ENCODE results near the gene NDEL1.

The NDEL1 gene

DNA sequence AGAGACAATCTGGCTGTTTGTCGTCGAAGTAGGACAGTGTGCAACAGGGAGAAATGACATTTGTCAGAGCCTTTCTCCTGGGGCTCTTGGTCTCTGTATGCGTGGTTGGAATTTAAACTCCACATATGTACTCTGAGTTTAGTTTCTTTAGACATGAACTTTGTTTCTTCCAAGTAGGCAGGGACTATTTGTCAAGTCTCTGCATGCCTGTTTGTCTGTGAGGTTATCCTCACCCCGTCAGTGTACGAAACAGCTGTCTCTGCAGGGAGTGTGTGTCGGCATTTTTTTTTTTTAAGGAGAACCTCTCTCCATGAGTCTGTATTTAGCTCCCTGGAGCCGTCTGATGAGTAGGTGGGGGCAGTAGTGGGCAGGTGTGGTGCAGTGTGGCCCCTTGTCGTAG is 29.7 kb downstream of the NDEL1 start:
- TF ChIP-seq ZFX (IDR thresholded peaks at IDR 0.05; ENCODE audit: borderline replicate concordance) = no peak
- TF ChIP-seq, protein P1, sequence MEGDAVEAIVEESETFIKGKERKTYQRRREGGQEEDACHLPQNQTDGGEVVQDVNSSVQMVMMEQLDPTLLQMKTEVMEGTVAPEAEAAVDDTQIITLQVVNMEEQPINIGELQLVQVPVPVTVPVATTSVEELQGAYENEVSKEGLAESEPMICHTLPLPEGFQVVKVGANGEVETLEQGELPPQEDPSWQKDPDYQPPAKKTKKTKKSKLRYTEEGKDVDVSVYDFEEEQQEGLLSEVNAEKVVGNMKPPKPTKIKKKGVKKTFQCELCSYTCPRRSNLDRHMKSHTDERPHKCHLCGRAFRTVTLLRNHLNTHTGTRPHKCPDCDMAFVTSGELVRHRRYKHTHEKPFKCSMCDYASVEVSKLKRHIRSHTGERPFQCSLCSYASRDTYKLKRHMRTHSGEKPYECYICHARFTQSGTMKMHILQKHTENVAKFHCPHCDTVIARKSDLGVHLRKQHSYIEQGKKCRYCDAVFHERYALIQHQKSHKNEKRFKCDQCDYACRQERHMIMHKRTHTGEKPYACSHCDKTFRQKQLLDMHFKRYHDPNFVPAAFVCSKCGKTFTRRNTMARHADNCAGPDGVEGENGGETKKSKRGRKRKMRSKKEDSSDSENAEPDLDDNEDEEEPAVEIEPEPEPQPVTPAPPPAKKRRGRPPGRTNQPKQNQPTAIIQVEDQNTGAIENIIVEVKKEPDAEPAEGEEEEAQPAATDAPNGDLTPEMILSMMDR (IDR thresholded peaks at IDR 0.05) = no peak
- H3K27ac ChIP-seq = no peak overlapping the region

DNA sequence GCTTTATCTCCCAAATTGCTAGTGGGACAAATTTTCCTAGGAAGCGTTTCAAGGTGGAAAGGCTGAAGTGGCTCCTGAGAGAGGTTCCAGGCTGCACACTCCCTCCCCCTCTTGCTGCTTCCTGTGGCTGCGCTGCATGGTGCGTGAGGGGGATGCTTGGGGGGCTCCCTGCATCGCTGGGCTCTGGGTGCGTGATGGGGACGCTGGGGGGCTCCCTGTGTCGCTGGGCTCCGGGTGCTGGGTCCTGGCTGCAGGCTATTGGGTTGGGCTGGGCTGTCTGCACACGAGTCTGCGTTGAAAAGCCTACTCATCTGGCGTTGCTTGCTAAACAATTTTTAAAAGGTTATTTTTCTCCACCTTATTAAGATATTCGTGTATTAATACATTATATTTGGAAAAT is 30.1 kb downstream of the NDEL1 start:
- H3K27ac ChIP-seq = no peak overlapping the region
- TF ChIP-seq, protein P1 (IDR thresholded peaks at IDR 0.05) = no peak
- TF ChIP-seq ZFX (IDR thresholded peaks at IDR 0.05; ENCODE audit: borderline replicate concordance) = no peak

DNA sequence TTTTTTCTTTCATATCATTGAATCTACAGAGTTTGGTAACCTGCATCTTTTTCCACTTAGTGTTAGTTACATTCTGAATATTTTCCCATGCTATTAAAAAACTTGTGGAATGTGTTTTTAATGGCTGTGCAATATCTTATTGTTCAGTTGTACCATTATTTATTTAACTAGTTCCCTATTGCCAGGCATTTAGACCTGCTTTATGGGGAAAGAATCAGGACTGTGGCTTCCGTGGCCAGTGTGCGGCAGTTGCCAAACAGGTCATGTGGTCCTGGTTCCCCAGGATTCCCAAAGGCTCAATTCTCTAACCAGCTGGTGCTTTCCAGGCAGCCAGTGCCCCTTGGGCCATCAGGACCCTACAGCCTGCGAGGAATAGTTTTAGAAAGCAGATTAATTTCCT is 30.8 kb downstream of the NDEL1 start:
- H3K27ac ChIP-seq = no peak overlapping the region
- TF ChIP-seq ZFX (IDR thresholded peaks at IDR 0.05; ENCODE audit: borderline replicate concordance) = no peak
- TF ChIP-seq, protein P1 (IDR thresholded peaks at IDR 0.05) = no peak

DNA sequence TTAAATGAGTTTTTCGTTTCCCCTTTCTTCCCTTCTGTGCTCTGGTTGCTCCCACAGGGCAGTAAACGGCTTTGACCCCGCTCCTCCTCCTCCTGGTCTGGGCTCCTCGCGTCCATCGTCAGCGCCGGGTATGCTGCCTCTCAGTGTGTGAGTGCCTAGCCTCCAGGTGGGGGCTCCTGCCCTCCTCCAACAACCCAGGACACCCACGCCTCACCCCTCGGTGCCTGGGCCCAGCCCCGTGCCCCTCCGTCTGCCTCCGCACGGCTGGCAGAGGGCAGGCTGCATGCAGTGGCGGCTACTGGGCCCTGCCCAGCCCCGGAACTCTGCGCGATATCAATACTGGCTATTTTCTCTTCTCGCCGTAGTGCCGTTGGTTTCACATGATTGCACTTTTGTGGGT is 31.2 kb downstream of the NDEL1 start:
- no peak for TF ChIP-seq ZFX (IDR thresholded peaks at IDR 0.05; ENCODE audit: borderline replicate concordance)
- TF ChIP-seq, protein P1 (IDR thresholded peaks at IDR 0.05) = no peak
- H3K27ac ChIP-seq = no peak overlapping the region

DNA sequence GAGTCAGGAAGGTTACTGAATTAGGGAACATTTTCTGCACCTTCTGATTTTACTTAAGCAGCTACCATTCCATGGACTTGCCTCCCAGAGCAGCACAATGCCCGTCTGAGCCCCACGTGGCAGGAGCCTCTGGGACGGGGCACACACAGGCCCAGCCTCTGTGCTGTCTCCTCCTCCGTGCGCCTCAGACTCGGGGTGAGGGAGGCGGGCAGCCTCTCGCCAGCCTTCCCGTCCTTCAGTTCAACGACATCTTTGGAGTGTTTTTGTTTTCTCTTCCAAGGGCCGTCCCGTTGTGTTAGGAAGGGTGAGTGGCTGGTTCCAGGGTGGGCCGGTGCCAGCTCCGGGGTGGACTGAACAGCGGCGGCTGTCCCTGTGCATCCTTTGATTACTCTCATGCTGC is 31.8 kb downstream of the NDEL1 start:
- H3K27ac ChIP-seq = no peak overlapping the region
- no peak for TF ChIP-seq ZFX (IDR thresholded peaks at IDR 0.05; ENCODE audit: borderline replicate concordance)
- TF ChIP-seq, protein P1 (IDR thresholded peaks at IDR 0.05) = no peak

DNA sequence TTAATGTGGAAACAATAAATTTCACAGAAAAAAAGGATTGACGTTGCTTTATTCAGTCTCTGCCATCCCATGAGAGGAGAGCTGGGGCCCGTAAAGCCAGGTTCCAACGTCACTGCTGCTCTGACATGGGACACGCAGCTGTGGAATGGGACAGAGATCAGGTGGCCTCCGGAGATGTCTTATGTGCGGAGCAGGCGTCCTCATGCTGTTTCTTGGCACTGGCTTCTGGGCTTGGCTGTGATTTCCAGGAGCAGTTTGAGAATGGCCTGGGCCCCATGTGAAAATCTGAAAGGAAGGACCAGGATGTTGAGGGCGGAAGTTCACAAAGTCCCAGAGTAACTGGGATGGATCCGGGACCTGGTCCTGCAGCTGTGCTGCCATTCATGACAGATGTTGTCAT is 32.4 kb downstream of the NDEL1 start:
- TF ChIP-seq, protein P1 (IDR thresholded peaks at IDR 0.05) = no peak
- no peak for TF ChIP-seq ZFX (IDR thresholded peaks at IDR 0.05; ENCODE audit: borderline replicate concordance)
- no peak overlapping the region for H3K27ac ChIP-seq

DNA sequence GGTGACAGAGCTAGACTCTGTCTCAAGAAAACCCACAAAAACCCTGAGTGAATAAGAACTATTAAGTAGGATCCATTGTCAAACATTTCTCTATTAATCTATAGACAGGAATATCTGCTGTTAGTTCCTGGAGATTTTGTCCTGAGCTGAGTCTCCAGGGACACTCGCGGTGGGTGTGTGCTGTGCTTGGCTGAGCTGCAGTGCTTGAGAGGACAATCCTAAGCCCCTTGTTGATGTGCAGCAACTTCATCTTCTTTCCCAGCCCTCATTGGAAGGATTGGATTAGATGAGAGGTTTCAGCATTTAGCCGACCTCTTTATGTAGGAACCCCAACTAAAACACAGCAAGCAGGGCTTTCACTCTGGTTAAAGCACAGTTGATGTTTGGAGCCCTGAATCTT is 33.3 kb downstream of the NDEL1 start:
- no peak for TF ChIP-seq ZFX (IDR thresholded peaks at IDR 0.05; ENCODE audit: borderline replicate concordance)
- TF ChIP-seq, protein P1 (IDR thresholded peaks at IDR 0.05) = no peak
- no peak overlapping the region for H3K27ac ChIP-seq

All from 22Rv1 (cell line).